NCI-H1105 treated with DMSO at 0.1 percent for 48 hours (cell line): ENCODE data around the gene NFATC1.

Source experiments
- DNase-seq: peaks from one replicate; lab custom pipeline; 2025; lab: John Stamatoyannopoulos, UW

The NFATC1 gene

DNA sequence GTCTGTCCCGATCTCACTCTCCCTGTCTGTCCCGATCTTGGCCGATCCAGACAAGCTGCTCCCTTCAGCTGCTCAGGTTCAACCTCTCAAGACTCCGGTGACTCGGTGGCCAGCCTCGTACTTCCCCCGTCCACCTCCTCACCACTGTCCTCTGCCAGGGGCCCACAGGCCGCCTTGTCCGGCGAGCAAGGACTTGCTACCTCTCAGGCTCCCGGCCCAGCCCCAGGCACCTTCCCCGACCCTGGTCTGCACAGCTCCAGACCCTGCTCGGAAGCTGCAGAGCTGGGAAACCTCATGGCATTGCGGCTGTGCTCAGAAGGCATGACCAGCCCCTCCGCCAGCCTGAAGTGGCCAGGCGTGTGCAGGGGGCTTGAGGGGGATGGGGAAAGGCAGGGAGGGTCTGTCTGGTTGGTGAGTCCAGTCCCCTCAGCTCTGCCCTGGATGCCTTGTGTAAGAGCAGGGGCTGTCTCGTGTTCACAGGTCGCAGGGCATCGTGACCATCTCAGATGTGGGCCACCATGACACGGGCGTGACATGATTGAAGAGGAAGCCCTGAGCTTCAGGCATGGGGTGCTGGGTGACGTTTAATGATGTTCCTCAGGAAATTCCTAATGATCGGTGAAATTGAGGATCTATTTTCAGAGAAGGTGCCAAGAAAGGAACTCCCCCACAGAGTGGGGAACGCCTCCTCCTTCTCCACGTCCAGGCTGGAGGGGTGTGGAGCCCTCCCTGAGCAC lies 162.6 kb downstream of the NFATC1 start:
- no peak for DNase-seq

DNA sequence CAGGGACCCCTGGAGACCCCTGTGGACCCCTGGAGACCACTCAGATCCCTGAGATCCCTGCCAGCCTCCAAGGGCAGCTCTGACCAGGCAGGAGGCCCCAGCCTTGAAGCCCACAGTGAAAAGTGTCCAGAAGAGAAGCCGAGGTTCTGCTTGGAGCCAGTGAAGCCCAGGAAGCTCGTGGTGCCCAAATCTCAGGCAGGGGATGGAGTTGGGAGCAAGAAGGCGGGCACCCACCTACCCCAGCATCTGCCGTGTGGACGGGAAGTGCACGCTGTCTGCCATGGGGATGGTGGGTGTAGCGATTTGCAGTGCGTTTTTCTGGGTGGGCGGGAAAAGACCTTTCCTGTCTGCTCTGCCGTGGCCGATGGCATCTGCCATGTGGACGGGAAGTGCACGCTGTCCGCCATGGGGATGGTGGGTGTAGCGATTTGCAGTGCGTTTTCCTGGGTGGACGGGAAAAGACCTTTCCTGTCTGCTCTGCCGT lies 163.2 kb downstream of the NFATC1 start:
- DNase-seq, result no peak

DNA sequence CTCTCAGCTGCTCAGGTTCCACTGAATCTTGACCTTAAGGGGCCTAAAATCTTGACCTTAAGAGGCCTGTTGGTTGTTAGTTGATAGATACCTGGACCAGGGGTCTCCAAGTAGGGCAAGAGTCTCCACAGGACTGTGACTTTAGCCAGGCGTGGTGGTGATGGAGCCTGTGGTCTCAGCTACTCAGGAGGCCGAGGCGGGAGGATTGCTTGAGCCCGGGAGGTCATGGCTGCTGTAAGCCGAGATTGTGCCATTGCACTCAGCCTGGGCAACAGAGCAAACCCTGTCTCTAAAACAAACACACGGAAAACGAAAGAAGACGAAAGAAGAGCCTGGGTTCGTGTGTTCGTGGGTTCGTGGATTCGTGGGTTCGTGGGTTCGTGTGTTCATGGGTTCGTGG lies 163.7 kb downstream of the NFATC1 start:
- no peak for DNase-seq

DNA sequence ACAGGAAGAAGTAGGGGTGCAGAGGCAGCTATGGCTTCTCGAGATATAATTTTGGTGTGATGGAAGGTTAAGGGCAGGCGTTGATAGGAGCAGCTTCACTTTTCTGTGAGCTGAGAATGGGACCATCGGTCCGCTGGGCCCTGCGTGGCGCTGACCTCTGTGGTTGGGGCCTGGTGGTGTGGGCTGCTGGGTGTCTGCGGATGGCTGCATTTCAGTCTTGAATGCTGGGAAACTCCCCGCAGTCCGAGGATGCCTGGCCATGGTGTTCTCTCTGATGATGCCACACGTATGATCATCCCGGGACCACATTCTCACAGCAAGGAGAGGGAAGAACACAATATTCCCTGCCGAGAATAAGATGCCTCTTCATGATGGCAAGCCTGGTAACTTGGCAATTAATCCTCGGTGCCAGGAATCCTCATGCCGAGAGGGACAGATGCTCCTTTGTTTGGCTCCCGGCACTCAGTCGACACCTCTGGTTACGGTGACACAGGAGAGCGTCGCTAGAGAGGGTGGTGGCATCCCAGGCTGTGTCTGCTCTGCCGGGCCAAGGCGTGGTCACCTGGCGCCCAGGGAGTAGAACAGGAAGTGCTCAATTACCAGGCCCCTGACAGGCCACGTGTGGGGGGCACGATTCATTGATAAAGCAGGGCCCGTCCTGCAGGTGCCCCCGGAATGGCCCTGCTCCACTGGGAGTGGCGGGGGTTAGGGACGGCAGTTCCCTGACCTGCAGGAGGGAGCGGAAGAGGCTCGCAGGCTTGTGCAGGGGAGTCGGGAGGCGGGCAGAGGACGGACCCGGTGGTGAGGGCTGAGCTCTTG lies 164.5 kb downstream of the NFATC1 start:
- DNase-seq, result no peak

DNA sequence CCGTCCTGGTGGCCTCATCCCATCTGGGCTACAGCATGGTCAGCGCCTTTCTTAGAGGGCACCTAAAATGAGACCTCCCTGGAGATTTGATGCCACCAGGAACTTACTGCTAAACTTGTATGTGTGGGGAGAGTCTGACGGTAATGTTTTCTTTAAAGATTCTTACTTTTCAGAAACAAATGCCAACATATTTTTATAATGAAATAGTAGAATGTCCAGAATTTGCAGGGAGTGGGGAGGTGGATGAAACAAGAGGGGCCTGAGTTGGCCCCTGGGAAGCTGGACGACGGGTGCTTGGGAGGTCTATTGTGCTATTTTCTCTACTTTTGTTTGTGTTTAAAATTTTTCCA lies 165.1 kb downstream of the NFATC1 start:
- no peak for DNase-seq

DNA sequence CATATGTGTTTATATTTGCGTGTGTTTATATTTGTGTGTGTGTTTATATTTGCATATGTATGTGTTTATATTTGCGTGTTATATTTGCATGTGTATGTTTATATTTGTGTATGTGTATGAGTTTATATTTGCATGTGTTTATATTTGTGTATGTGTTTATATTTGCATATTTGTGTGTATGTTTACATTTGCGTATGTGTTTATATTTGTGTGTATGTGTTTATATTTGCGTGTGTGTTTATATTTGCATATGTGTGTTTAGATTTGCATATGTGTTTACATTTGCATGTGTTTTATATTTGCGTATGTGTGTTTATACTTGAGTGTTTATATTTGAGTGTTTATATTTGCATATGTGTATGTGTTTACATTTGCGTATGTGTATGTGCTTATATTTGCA lies 168.2 kb downstream of the NFATC1 start:
- no peak for DNase-seq

DNA sequence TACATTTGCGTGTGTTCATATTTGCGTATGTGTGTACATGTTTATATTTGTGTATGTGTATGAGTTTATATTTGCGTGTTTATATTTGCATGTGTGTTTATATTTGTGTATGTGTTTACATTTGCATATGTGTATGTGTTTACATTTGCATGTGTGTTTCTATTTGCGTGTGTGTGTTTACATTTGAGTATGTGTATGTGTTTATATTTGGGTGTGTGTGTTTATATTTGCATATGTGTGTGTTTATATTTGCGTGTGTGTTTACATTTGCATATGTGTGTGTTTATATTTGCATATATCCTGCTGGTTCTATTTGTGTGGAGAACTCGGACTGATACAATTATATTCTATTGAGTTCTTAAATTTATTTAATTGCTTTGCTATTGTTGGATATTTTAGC lies 168.7 kb downstream of the NFATC1 start:
- DNase-seq, result no peak

DNA sequence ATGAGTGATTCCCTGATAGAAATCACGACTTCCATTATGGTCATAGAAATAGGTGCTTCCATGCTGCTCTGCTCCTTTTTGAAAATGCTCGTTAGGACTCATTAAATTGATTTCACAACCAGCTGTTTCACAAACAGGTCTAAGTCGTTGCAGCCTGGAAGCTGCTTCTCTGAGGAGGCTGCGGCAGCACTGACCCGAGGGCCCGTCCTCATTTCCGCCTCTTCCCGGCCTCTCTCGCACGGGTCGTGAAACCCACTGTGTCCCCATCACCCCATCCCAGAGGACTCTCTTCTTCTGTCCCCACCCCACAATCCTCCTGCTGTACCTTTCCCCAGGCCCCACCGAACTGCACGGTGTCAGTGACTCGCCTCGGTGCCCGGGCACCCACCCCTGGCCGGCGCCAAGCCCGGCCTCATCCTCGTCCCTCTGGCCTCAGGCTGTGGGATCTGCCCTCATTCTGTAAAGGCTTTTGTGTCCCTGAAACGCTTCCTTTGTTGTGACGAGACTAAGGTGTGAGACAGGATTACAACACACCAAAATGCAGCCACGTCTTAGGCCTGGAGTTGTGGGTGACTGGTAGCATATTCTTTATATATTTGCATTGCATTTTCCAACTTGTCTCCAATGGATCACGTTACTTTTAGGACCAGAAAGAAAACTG lies 171.2 kb downstream of the NFATC1 start:
- DNase-seq, result no peak

DNA sequence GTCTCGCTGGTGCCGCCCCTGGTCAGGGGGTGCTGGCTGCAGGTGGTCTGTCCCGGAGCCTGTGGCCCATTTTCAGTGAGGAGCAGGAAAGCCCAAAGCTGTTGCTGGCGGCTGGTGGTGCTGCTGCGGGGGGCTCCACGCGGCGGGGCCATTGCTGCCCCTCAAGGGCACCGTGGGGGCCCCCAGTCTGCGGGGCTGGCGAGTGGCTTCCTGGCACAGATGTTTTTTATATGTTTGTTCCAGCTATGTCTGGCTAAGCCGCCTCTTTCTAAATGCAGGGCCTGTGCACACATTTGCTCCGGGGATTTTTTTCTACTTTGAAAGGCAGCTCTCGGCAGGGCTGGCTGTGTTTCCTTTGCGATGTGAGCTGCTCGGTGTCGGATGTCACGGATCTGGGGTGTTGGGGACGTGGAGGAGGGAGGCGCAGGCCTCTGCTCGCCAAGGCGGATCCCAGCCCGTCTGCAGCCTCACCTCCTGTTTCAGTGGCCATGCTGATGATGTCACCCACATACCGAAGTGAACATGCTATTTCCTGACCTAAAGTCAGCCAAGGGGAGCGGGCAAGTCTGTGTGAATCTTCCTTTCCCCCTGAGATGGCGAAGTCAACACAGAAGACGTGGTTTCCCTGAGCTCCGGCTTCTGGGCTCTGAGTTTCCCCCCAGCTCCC lies 171.9 kb downstream of the NFATC1 start:
- DNase-seq, result no peak

DNA sequence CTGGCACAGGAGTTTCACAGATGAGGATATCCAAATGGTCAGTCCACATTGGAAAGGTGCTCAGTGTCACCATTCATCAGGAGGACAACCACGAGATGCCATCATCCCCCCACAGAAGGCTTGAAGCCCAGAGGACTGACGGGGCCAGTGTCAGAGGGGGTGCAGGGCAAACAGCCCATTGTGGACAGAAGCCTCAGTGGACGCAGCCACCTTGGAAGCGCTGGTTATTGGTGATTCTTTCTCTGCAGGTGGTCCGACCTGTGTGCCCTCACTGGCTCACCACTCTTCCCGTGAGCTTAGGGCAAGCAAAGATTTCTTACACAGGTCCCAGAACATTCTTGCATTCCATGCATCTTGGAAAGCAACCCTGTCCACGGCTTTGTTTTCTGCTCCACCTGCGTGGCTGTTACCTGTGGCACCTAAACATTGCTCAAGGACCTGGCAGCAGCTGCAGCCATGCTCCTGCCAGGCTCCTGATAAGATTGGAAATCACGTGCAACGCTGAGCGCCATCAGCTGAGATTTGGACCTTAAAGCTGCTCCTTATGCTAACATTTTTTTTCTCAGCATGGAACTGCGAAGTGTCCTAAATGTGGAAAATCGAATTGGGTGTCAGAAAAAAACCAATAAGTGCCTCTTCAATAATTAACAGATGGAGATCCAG lies 172.9 kb downstream of the NFATC1 start:
- DNase-seq, result no peak

DNA sequence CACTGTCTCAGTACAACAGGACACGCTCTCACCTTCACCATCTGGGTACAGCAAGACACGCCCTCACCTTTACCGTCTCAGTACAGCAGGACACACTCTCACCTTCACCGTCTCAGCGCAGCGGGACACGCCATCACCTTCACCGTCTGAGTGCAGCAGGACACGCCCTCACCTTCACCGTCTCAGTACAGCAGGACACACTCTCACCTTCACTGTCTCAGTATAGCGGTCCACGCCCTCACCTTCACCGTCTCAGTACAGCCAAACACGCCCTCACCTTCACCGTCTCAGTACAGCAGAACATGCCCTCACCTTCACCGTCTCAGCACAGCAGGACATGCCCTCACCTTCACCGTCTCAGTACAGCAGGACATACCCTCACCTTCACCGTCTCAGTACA lies 174.0 kb downstream of the NFATC1 start:
- no peak for DNase-seq

DNA sequence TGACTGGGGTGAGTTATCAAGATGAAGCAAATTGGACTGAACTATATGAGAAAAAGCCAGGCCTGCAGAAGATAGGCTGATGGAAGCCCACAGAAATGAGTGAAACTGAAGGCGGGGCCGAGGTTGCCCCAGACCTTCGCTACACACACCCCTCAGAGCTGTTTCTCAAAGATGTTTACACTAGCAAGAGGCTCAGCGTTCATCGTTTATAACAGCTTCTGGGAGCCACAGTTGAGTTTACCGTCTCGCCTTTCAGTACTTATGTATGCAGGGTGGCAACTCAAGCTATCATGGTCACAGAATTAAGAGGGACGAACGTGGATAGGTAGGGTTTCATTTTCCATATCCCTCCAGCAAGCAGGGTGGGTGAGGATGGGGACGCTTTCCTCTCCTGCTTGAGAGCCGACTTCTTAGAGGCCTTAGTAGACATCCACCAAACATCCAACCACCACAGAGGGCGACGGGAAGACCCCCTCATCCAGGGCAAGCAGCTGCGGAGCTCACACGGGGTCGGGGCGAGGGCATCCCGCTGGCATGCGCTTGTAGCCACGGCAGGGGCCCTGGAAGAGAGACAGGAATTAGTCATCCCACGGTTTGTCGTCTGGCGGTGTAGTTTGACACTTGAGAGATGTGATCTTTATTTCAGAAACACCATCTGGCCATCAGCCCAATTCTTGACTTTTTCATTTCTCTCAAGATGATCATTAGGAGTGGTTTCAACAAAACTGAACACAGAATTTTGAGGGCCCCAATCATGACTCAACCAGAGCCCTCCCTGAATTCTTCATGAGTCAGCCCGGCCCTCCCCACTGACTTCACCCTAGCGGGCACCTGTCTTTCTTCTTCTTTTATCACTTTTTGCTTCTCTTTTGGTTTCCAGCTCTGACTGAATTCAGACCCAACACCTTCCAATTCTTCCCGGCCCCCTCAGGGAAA lies 174.8 kb downstream of the NFATC1 start:
- DNase-seq, result no peak

DNA sequence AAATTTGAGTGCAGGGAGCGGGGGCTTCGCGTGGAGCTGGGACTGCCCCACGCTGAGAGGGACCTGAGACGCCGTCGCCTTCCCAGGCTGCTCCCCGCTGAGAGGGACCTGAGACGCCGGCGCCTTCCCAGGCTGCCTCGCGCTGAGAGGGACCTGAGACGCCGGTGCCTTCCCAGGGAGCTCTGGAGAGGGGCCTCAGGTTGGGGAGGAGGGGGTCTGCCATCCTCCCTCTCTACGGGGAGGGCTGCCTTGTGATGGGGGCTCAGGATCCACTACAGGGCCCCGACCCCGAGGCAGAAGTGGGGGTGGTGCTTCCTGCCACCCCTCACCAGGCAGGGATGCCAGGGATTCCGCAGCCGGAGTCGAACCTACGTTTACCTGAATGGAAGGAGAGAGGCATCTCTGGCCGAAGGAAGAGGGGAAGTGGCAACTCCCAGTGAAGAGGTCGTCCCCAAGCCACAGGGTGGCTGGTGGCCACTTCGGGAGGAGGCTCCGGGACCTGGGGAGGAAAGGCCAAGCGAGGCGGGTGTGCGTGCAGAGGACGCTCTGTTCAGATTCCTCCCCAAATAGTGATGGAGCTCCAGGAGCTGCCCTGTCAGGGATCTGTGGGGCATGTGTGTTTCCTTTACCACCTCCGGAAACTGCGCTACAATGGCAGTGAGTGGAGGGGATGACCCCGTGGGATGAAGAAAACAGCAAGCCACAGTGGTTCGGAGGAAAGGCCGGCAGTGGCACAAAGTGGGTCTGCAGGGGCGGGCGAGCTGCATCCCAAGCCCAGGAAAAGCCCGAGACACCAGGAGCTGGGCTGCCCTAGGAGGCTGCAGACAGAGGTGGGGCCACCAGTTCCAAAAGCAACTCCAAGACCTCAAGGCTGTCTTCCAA lies 175.7 kb downstream of the NFATC1 start:
- DNase-seq, result no peak

DNA sequence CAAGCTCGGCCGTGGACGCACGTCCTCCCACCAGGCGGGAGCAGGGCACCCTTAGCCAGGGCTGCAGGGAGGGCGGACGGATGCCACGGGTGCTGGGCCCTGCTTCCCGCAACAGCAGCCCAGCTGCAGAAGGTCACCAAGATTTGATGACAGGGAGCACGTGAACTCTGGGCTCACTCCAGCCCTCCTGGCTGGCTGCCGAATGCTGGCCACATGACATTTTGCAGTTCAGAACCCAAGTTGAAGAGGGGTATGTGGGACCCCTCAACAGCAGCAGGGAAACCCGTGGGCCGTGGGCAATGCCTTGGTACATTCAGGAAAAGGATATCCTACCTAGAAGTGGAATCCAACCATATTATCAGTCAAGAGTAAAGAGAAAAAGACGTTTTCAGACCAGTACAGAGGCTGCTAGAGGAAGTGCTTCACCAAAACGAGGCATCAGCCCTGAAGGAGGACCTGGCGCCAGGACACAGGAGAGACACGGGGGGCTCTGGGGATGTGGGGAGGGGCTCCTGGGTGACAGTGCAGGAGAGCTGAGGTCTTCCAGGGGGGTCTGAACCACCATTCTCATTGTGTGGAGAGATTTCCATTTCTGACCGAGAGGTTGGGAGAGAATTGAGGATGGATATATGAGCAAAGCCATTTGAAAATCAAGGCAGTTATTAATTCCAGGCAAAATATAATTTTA lies 176.5 kb downstream of the NFATC1 start:
- no peak for DNase-seq

DNA sequence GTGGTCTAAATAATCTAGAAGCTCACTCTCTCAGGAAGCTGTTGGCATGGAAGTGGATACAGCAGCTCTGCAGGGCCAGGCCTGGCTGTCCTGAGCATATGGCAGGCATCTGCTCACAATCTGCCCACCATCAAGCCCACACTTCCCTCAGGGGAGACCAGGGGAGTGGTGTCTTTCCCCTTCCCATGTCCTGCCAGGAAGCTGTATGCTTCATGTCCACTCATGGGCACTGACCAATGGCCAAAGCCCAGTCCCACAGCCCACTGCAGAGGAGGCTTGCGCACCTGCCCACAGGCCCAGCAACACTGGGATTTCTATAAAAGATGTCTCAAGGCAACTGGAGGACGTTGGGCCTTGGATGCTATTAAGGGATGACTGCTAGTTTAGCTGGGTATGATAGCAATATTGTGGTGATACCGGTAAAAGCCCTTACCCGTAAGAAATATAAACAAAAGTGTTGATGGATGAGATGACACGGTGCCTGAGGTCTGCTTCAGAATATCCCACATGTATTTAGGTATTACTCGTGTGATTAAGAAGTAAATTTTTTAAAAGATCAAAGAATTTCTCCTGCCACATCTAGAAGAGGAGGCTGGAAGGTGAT lies 177.2 kb downstream of the NFATC1 start:
- no peak for DNase-seq

DNA sequence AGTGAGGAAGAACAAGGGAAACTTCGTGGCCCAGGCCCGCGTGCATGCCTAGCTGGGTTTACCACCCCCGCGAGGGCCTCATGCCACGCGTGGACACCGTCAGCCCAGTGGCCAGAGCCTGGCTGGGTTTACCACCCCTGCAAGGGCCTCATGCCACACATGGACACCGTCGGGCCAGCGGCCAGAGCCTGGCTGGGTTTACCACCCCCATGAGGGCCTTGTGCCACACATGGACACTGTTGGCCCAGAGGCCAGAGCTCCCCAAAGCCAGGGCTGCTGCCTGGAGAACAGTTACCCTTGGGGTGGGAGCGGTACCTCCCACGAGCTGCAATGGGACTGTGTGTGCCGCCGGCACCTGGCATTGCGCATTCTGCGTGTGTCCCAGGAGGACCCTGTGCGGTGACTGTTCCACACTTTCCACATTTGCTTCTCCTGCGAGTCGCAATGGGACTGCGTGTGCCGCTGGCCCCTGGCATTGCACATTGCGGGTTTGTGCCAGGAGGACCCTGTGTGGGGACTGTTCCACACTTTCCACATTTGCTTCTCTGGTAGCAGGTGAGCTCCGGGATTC lies 178.3 kb downstream of the NFATC1 start:
- DNase-seq, result no peak

DNA sequence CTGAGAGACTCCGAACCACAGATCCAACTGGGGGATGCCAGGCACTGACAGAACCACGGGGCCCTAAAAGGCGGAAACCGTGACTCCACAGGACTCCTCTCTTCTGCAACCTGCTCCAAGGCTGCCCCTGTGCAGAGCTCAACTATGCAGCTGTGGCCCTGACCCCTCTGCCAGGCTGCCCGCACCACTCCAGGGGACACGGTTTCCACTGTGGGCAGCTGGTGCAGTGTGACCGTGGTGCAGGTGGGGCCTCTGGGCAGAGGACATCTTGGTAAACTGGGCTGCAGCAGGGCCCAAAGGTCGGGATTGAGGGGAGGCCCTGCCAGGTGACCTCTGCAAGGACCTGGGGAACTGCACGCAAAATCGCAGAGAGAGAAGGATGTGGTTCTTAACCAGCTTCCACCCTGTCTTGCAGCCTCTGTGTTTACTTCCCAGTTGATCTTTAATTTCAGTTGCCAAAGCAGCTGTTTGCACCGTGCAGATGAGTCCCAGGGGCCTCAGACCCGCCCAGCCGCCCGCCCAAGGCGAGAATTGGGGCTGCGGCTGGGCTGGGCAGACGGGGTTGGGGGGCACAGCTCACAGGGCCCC lies 179.3 kb downstream of the NFATC1 start:
- DNase-seq, result no peak
